Fibroblast of skin of abdomen (primary cell): ENCODE results near the gene ZNF24.

ENCODE experiments used
- DNase-seq: peaks from one replicate; pipeline ENCODE4 v3.0.0-alpha.2; 2013

ZNF24 gene

GRCh38 chr18:35290094-35290735 lies 54.0 kb downstream of the ZNF24 start, which contains the start of gene ZSCAN30:
TSS of gene ZSCAN30 (minus strand) at chr18:35290229. CDS start at chr18:35264352, 25,877 bp downstream.
- DNase-seq: peak; percentile 94

- DNase-seq: no peak
These were observed 54.5 kb downstream of the ZNF24 start for GRCh38 chr18:35289727-35290093.

GRCh38 chr18:35289293-35289692 lies 54.9 kb downstream of the ZNF24 start:
- no peak for DNase-seq

- DNase-seq: no peak
These were observed 59.4 kb downstream of the ZNF24 start for GRCh38 chr18:35284841-35285240.

- DNase-seq: no peak
These were observed 60.1 kb downstream of the ZNF24 start for GRCh38 chr18:35283923-35284794.

GRCh38 chr18:35282353-35282752 lies 61.9 kb downstream of the ZNF24 start:
- DNase-seq: peak; percentile 76
